Medulla oblongata (tissue), 1 donor: ENCODE measurements around the gene PIP5KL1.

Source experiments
- DNase-seq: peaks from one replicate; pipeline ENCODE4 v3.0.0-alpha.2; 2015; ENCODE audit errors: extremely low spot score

Gene PIP5KL1, protein sequence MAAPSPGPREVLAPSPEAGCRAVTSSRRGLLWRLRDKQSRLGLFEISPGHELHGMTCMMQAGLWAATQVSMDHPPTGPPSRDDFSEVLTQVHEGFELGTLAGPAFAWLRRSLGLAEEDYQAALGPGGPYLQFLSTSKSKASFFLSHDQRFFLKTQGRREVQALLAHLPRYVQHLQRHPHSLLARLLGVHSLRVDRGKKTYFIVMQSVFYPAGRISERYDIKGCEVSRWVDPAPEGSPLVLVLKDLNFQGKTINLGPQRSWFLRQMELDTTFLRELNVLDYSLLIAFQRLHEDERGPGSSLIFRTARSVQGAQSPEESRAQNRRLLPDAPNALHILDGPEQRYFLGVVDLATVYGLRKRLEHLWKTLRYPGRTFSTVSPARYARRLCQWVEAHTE

GRCh38 chr9:127930231-127931091 lies at the start of gene PIP5KL1:
Gene PIP5KL1 (minus strand): TSS chr9:127930777. CDS start chr9:127930752, 25 bp downstream.
- peak; percentile 84 for DNase-seq

GRCh38 chr9:127980060-127980705 lies 49.6 kb upstream of the PIP5KL1 start:
- DNase-seq, result peak; percentile 37

- peak; percentile 91 for DNase-seq
Measured at GRCh38 chr9:127979333-127980059, 48.9 kb upstream of the PIP5KL1 start.

DNA sequence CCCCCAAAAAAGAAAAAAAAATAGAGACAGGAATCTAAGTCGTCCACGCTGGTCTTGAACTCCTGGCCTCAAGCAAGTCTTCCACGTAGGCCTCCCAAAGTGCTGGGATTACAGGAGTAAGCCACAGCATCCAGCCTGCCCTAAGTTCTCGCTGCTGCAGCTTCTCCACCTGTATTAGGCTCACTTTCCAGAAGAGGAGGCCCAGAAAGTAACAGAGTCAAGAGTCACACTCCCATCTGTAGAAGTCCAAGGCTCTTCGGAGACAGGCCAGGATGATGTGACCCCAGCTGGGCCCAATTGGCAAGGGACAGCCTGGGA lies 48.4 kb upstream of the PIP5KL1 start:
- DNase-seq, result no peak

- no peak for DNase-seq
Measured at GRCh38 chr9:127977884-127978647, 47.5 kb upstream of the PIP5KL1 start.

DNA sequence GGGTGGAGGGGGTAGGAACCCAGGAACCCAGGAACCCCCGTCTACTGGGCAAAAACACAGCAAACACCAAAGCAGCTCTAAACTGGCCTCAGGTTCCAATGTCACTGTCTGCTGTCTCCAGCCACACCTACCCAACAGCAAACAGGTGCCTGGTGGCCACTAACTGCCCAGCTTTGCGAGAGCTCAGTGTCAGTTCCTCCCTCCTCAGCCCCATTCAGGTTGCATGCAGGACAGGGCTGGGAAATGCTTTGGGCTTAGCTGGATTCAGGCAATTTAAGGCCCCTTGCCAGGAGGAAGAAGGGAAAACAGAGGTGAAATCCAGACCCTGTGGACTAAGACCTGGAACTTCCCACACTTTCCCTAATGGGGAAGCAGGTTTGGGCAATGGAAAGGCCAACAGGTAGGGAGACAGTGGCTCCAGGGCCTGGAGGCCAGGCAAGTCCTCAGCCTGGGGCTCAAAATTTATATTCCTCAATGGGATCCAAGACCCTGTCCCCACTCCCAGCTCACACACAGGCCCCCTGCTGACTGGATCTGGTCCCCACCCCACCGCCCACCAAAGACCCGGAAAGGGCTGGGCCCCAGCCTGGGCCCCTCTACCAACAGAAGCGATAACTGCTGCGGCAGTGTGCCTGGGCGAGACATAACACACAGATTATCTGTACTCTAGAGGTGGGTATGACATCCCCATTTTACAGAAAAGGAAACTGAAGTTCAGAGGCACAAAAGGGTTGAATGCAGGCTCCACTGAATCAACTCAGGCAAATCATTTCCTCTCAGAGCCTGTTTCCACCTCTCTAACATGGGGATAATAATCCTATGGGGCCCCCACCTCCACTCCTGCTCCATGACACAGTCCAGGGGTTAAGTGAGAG lies 46.7 kb upstream of the PIP5KL1 start:
- no peak for DNase-seq

DNA sequence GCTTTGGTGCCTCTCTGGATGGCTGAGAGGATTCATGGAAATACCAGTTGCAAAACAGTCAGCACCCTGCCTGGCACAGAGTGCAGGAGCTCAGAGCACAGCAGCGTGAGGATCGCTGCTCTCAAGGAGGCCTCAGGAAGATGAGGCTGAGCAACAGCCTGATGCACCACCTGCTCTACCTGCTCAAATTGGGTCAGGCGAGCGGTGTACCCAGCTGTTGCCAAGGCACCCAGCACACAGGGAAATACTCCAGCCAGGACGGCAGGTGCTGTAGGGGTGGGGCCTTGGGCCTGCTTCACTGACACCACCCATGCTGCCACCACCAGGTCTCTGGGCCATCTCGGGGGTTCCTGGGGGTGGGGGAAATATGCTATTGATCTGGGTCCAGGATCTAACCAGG lies 45.9 kb upstream of the PIP5KL1 start:
- DNase-seq, result no peak

DNA sequence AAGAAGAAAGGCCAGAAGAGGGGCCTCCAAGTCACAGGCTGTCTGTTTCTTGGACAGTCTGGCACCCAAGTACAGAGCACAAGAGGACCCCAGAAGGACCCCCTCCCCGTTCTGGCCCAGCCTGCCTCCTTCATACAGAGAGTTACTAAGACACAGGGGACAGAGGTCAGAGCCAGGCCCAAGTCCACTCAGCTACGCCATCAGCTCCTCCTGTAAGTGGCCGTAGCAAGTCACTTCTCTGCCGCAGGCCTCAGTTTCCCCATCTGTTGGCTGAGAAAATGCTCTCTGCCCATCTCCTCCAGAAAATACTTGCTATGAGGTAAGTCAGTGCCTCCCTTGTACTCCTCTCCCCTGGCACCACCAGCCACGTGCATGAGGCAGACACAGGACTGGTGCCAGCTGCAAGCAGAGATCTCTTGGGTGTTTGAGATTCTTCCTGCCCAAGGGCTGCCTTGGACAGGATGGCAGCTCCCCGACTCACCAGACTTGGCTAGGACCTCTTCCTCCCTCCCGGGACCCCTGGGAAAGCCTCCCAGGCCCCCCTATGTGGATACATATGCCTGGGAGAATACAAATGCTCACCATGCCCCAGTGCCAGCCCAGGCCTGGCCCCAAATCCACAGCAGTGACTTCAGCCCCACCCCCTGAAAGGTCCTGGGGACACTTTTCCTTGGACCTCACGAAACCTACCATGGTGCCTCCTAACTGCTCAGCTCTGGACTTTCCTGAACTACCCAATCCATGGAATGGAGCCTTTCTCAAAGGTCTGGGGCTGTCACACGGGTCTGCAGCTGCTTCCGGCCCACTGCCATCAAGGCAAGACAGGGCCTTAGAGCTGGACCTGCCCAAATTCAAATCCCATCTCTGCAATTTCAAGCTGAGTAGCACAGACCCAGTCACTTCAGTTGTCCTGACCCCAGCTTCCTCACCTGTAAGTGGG lies 45.1 kb upstream of the PIP5KL1 start:
- DNase-seq, result peak; percentile 72

DNA sequence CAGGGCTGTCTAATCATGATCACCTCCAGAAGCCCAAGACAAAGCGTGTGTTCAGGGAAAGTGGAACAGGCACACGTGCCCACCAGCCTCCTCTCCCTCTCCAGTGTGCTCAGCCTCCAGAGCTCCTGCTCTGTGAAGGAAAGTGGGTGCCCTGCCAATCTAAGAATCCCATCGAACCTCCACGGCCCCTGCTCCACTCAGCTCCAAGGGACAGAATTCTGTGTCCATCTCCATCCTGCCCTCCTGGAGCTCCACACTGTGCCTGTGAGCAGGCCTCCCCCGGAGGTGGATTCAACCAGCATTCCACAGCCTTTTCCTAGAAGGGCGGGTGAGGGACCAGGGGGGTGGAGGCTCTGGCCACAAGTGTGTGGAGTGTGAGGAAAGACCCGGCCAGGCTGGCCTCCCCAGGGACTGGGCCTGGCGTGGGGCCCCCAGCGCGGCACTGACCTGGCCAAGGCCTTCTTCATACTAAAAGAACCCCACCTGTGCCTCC lies 44.2 kb upstream of the PIP5KL1 start:
- DNase-seq, result peak; percentile 37

- DNase-seq, result peak; percentile 15
Measured at GRCh38 chr9:127974001-127974768, 43.6 kb upstream of the PIP5KL1 start.

GRCh38 chr9:127973169-127974000 lies 42.8 kb upstream of the PIP5KL1 start:
- peak; percentile 19 for DNase-seq

- peak; percentile 72 for DNase-seq
Measured at GRCh38 chr9:127972236-127972871, 41.8 kb upstream of the PIP5KL1 start.

- peak; percentile 92 for DNase-seq
Measured at GRCh38 chr9:127971357-127972235, 41.0 kb upstream of the PIP5KL1 start.

DNA sequence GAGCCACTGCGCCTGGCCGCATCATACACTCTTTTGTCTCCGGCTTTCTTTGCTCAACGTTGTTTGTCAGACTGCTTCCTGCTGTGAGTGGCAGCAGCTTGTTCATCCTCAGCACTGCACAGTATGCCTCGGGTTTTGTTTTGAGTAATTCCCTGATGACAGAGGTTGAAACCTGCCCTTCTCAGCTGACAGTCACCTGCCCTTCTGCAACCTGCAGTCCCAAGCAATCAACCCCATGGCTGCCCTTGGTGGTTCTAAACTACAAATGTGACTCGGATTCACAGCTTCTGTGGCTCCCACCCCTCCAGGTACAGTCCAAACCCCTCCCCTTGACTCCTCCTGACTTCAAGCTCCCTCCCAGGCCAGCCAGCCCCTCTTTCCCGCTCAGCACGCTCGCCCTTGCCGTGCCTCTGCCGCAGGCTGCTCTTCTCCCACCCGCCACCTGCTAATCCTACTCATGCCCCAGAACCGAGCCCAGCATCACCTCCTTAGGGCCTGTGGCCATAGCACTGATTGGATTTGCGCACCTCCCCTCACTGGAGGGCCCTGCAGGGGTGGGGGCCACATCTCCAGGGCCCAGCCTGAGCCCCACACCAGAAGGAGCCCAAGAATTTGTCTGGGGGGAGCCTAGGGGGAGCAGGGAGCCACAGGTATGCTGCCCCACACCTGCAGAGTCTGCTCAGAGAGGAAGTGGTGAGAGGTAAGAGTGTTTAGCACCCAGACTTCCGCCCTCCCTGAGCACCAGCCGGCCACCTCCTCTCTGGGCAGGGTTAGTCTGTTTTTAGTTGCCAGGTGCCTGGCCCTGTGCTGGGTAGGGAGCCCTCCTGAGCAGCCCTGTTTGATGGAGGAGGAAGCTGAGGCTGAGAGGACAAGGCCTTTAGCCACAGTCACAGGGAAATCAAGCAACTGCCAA lies 40.1 kb upstream of the PIP5KL1 start:
- DNase-seq, result no peak
